Uterus (tissue), 2 donors: ENCODE results near the gene MEGF8.

Experiments
- CTCF ChIP-seq, 4 experiments: fragments of 200-600 bp in 2 of 4; fragments of 450-650 bp in 2 of 4; sonication (generic) in 2 of 4; IDR thresholded peaks; one replicate each; pipeline ENCODE4 v1.5.1; 2016 to 2019; ENCODE audit warnings: antibody characterized with exemption in 4 of 4, mild to moderate bottlenecking in 2 of 4, moderate library complexity in 1 of 4
- POLR2A ChIP-seq, 2 donors: fragments of 450-650 bp; IDR thresholded peaks; one replicate each; pipeline ENCODE4 v1.6.1; 2016; ENCODE audit warnings: antibody characterized with exemption in 2 of 2, mild to moderate bottlenecking in 1 of 2, moderate library complexity in 1 of 2

GRCh38 chr19:42288387-42288786, 37.0 kb upstream of the MEGF8 start:
- TF ChIP-seq CTCF (IDR thresholded peaks at IDR 0.05) (no peak), POLR2A (IDR thresholded peaks at IDR 0.05) (no peak)
